Liver (tissue), 9 donors: Measurements from ENCODE around the gene CCNE1. TPM values are rescaled to one million over a fixed set of nuclear protein-coding genes. Genes with fewer than 3 reads are reported as not detected.
"Not testable (repeated sequence)": the region's sequence is repeated elsewhere in the genome, so short reads cannot be mapped to it uniquely, and the experiment has no call there.

ENCODE experiments used
- DNase-seq: peaks from one replicate; pipeline ENCODE4 v3.0.0-alpha.2; 2017; ENCODE audit warnings: low spot score
- H3K27ac ChIP-seq, 2 donors: one replicate each; pipeline ENCODE4 v1.7.0; 2013; ENCODE audit warnings: inconsistent platforms in 2 of 2, low read length in 2 of 2, control low read depth in 1 of 2, low read depth in 1 of 2, mild to moderate bottlenecking in 1 of 2
- H3K27me3 ChIP-seq, 4 donors: one replicate each; pipeline versions ENCODE4 v1.6.1 to v1.7.0; 2013; ENCODE audit warnings: low read length in 3 of 4, inconsistent platforms in 1 of 4, mild to moderate bottlenecking in 1 of 4, moderate library complexity in 1 of 4; ENCODE audit not compliant: control insufficient read depth in 4 of 4, insufficient read depth in 4 of 4
- H3K36me3 ChIP-seq, 4 donors: one replicate each; pipeline versions ENCODE4 v1.6.1 to v1.7.0; 2013; ENCODE audit warnings: low read length in 3 of 4, mild to moderate bottlenecking in 3 of 4, low read depth in 1 of 4, moderate library complexity in 1 of 4; ENCODE audit not compliant: control insufficient read depth in 4 of 4, insufficient read depth in 3 of 4
- H3K4me1 ChIP-seq, 4 donors: one replicate each; pipeline versions ENCODE4 v1.6.1 to v1.7.0; 2013; ENCODE audit warnings: low read length in 3 of 4, mild to moderate bottlenecking in 3 of 4, moderate library complexity in 1 of 4; ENCODE audit not compliant: control insufficient read depth in 4 of 4, insufficient read depth in 4 of 4
- H3K4me3 ChIP-seq, 3 donors: one replicate each; pipeline versions ENCODE4 v1.6.1 to v1.7.0; 2013; ENCODE audit warnings: low read length in 3 of 3, control low read depth in 1 of 3, low read depth in 1 of 3, mild to moderate bottlenecking in 1 of 3
- H3K9ac ChIP-seq, 2 donors: one replicate each; pipeline ENCODE4 v1.7.0; 2013; ENCODE audit warnings: low read length in 2 of 2, mild to moderate bottlenecking in 2 of 2, moderate library complexity in 2 of 2, control low read depth in 1 of 2, low read depth in 1 of 2
- H3K9me3 ChIP-seq, 4 donors: one replicate each; pipeline versions ENCODE4 v1.6.1 to v1.7.0; 2013; ENCODE audit warnings: low read length in 3 of 4; ENCODE audit not compliant: control insufficient read depth in 4 of 4
- EGR1 ChIP-seq, 2 donors: IDR thresholded peaks; 2 replicates each; pipeline ENCODE4 v1.6.1; 2016 to 2018; ENCODE audit warnings: antibody characterized with exemption in 2 of 2, low read depth in 2 of 2
- FOXA1 ChIP-seq: IDR thresholded peaks from 2 replicates; pipeline ENCODE4 v1.6.1; 2016; ENCODE audit warnings: antibody characterized with exemption
- FOXA2 ChIP-seq: IDR thresholded peaks from 2 replicates; pipeline ENCODE4 v1.6.1; 2016; ENCODE audit warnings: antibody characterized with exemption
- GABPA ChIP-seq, 2 donors: IDR thresholded peaks in 1 of 2; conservative IDR thresholded peaks in 1 of 2; 2 replicates each; pipeline ENCODE4 v1.6.1; 2016; ENCODE audit warnings: antibody characterized with exemption in 2 of 2, mild to moderate bottlenecking in 1 of 2, moderate library complexity in 1 of 2
- HNF4A ChIP-seq, 2 donors: conservative IDR thresholded peaks; 2 replicates each; pipeline ENCODE4 v1.6.1; 2016; ENCODE audit warnings: antibody characterized with exemption in 2 of 2, mild to moderate bottlenecking in 2 of 2
- HNF4G ChIP-seq: IDR thresholded peaks from 2 replicates; pipeline ENCODE4 v1.6.1; 2016; ENCODE audit warnings: antibody characterized with exemption
- JUND ChIP-seq, 2 donors: IDR thresholded peaks; 2 replicates each; pipeline ENCODE4 v1.6.1; 2016; ENCODE audit warnings: antibody characterized with exemption in 2 of 2
- NR2F2 ChIP-seq: IDR thresholded peaks from 2 replicates; pipeline ENCODE4 v1.6.1; 2016; ENCODE audit warnings: antibody characterized with exemption
- RAD21 ChIP-seq, 2 donors: IDR thresholded peaks; 2 replicates each; pipeline ENCODE4 v1.6.1; 2016; ENCODE audit warnings: antibody characterized with exemption in 2 of 2, mild to moderate bottlenecking in 2 of 2
- RXRA ChIP-seq, 2 donors: IDR thresholded peaks; 2 replicates each; pipeline ENCODE4 v1.6.1; 2017 to 2018; ENCODE audit warnings: antibody characterized with exemption in 2 of 2, mild to moderate bottlenecking in 1 of 2
- SP1 ChIP-seq: IDR thresholded peaks from 2 replicates; pipeline ENCODE4 v1.6.1; 2018; ENCODE audit warnings: antibody characterized with exemption, mild to moderate bottlenecking
- TAF1 ChIP-seq: conservative IDR thresholded peaks from 2 replicates; pipeline ENCODE4 v1.6.1; 2016; ENCODE audit warnings: antibody characterized with exemption, mild to moderate bottlenecking
- YY1 ChIP-seq: IDR thresholded peaks from 2 replicates; pipeline ENCODE4 v1.6.1; 2016; ENCODE audit warnings: antibody characterized with exemption, mild to moderate bottlenecking
- WGBS: extraction: QIAGEN DNeasy Blood & Tissue Kit; methylation state at CpG from one replicate; pipeline ENCODE4 v1.1.7; 2013; 5-methylcytosine and 5-hydroxymethylcytosine counted together
- polyA plus RNA-seq, 2 donors: library from polyadenylated mRNA; stranded (reverse) in 1 of 2; unstranded in 1 of 2; fragments of 200-250 nt in 1 of 2; fragments of >200 nt in 1 of 2; fragmentation: Nextera tagmentation in 1 of 2; extraction: Ambion mirVana in 1 of 2; gene quantifications; one replicate each; pipeline versions ENCODE4 v1.2.1 to v1.2.3, GENCODE V29; 2013 to 2015
- total RNA-seq, 2 donors: library from RNA; depleted of rRNA; stranded (reverse); fragments of >200 nt; gene quantifications; one replicate each; pipeline ENCODE4 v1.2.3, GENCODE V29; 2014
- TF ChIP-seq, protein P1 (sequence below): fragments of 150-350 bp; IDR thresholded peaks from 2 replicates; pipeline ENCODE4 v1.5.1; 2017; ENCODE audit warnings: improper control_type of control experiment, low read depth, low read length; ENCODE audit not compliant: missing input control
- TF ChIP-seq, protein P2 (sequence below): IDR thresholded peaks from 2 replicates; pipeline ENCODE4 v1.6.1; 2016; ENCODE audit warnings: antibody characterized with exemption
- TF ChIP-seq, protein P3 (sequence below): IDR thresholded peaks from 2 replicates; pipeline ENCODE4 v1.6.1; 2016; ENCODE audit warnings: antibody characterized with exemption, mild to moderate bottlenecking
- TF ChIP-seq, protein P4 (sequence below): IDR thresholded peaks from 2 replicates; pipeline ENCODE4 v1.6.1; 2016; ENCODE audit warnings: antibody characterized with exemption
- TF ChIP-seq, protein P5 (sequence below): IDR thresholded peaks from 2 replicates; pipeline ENCODE4 v1.6.1; 2016; ENCODE audit warnings: antibody characterized with exemption
- donor health status: healthy.
- donor health status: healthy.
- donor health status: healthy.
- donor health status: healthy.
- donor health status: healthy.

CCNE1 gene
- total and polyA plus RNA-seq, 4 donors, result 0.32 to 19.5 (median 0.79) TPM

DNA sequence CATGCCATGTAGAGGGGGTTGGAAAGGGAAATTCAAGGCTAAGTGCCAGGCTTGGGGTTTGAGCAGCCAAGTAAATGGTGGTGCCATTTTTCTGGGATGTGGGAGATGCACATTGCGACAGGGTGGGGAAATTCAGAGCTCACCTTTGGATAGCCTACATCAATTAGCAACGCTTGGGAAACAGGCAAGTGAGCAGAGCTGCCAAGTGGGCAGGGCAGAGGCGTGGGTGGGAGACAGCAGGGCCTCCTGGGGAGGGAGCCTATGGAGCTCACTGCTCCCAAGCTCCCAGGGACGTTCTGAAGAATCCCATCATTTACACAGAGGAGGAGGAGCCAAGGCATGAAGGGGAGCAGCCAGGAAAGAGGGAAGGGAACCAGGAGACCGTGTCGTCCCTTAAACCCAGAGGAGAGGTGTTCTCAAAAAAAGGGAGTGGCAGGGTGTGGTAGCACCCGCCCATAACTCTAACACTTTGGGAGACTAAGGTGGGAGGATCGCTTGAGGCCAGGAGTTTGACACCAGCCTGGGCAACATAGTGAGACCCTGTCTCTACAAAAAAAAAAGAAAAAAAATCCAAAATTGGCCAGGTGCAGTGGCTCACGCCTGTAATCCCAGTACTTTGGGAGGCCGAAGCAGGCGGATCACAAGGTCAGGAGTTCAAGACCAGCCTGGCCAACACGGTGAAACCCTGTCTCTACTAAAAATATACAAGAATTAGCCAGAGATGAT lies 11.5 kb upstream of the CCNE1 start:
- Histone ChIP-seq H3K4me3 (no peak overlapping the region), H3K4me1 (no peaks in the 10 kb centered on the region), H3K9ac (no peak overlapping the region), H3K36me3 (no peaks in the 10 kb centered on the region), H3K9me3 (no peaks in the 10 kb centered on the region), H3K27ac (no peak overlapping the region), H3K27me3 (no peaks in the 10 kb centered on the region)
- 68% methylated on average over 12 of the region's 12 CpGs for WGBS
- no peak for DNase-seq
- TF ChIP-seq JUND (IDR thresholded peaks at IDR 0.05) (no peak), TAF1 (no peak), EGR1 (IDR thresholded peaks at IDR 0.05; ENCODE audit: low read depth in 2 of 2) (no peak), SP1 (no peak), RXRA (IDR thresholded peaks at IDR 0.05) (no peak), RAD21 (IDR thresholded peaks at IDR 0.05) (no peak), HNF4G (no peak), FOXA2 (no peak), NR2F2 (no peak), GABPA (IDR thresholded peaks at IDR 0.05 in 1 of 2, conservative IDR thresholded peaks at IDR 0.05 in 1 of 2) (no peak), HNF4A (conservative IDR thresholded peaks at IDR 0.05) (no peak), FOXA1 (no peak), YY1 (no peak)
- TF ChIP-seq, protein P1, sequence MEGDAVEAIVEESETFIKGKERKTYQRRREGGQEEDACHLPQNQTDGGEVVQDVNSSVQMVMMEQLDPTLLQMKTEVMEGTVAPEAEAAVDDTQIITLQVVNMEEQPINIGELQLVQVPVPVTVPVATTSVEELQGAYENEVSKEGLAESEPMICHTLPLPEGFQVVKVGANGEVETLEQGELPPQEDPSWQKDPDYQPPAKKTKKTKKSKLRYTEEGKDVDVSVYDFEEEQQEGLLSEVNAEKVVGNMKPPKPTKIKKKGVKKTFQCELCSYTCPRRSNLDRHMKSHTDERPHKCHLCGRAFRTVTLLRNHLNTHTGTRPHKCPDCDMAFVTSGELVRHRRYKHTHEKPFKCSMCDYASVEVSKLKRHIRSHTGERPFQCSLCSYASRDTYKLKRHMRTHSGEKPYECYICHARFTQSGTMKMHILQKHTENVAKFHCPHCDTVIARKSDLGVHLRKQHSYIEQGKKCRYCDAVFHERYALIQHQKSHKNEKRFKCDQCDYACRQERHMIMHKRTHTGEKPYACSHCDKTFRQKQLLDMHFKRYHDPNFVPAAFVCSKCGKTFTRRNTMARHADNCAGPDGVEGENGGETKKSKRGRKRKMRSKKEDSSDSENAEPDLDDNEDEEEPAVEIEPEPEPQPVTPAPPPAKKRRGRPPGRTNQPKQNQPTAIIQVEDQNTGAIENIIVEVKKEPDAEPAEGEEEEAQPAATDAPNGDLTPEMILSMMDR, result no peak
- TF ChIP-seq, protein P2, sequence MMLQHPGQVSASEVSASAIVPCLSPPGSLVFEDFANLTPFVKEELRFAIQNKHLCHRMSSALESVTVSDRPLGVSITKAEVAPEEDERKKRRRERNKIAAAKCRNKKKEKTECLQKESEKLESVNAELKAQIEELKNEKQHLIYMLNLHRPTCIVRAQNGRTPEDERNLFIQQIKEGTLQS, result no peak
- TF ChIP-seq, protein P3, sequence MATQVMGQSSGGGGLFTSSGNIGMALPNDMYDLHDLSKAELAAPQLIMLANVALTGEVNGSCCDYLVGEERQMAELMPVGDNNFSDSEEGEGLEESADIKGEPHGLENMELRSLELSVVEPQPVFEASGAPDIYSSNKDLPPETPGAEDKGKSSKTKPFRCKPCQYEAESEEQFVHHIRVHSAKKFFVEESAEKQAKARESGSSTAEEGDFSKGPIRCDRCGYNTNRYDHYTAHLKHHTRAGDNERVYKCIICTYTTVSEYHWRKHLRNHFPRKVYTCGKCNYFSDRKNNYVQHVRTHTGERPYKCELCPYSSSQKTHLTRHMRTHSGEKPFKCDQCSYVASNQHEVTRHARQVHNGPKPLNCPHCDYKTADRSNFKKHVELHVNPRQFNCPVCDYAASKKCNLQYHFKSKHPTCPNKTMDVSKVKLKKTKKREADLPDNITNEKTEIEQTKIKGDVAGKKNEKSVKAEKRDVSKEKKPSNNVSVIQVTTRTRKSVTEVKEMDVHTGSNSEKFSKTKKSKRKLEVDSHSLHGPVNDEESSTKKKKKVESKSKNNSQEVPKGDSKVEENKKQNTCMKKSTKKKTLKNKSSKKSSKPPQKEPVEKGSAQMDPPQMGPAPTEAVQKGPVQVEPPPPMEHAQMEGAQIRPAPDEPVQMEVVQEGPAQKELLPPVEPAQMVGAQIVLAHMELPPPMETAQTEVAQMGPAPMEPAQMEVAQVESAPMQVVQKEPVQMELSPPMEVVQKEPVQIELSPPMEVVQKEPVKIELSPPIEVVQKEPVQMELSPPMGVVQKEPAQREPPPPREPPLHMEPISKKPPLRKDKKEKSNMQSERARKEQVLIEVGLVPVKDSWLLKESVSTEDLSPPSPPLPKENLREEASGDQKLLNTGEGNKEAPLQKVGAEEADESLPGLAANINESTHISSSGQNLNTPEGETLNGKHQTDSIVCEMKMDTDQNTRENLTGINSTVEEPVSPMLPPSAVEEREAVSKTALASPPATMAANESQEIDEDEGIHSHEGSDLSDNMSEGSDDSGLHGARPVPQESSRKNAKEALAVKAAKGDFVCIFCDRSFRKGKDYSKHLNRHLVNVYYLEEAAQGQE, result no peak
- TF ChIP-seq, protein P4, sequence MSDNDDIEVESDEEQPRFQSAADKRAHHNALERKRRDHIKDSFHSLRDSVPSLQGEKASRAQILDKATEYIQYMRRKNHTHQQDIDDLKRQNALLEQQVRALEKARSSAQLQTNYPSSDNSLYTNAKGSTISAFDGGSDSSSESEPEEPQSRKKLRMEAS, result no peak
- TF ChIP-seq, protein P5, sequence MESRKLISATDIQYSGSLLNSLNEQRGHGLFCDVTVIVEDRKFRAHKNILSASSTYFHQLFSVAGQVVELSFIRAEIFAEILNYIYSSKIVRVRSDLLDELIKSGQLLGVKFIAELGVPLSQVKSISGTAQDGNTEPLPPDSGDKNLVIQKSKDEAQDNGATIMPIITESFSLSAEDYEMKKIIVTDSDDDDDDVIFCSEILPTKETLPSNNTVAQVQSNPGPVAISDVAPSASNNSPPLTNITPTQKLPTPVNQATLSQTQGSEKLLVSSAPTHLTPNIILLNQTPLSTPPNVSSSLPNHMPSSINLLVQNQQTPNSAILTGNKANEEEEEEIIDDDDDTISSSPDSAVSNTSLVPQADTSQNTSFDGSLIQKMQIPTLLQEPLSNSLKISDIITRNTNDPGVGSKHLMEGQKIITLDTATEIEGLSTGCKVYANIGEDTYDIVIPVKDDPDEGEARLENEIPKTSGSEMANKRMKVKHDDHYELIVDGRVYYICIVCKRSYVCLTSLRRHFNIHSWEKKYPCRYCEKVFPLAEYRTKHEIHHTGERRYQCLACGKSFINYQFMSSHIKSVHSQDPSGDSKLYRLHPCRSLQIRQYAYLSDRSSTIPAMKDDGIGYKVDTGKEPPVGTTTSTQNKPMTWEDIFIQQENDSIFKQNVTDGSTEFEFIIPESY, result no peak

DNA sequence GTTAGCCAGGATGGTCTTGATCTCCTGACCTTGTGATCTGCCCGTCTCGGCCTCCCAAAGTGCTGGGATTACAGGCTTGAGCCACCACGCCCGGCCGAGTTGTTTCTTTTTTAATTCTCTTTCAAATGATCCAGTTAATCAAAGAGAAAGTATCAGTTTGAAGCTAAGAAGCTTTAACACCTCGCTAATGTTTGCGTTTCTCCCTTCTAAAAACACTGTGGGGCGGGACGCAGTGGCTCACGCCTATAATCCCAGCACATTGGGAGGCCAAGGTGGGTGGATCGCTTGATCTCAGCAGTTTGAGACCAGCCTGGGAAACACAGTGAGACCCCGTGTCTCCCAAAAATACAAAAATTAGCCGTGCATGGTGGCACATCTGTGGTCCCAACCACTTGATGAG lies 7.8 kb upstream of the CCNE1 start:
- H3K4me1 ChIP-seq, H3K27me3 ChIP-seq, H3K4me3 ChIP-seq, H3K36me3 ChIP-seq, H3K9ac ChIP-seq, DNase-seq, H3K27ac ChIP-seq, H3K9me3 ChIP-seq: not testable (repeated sequence)
- WGBS, result 93% methylated on average over 13 of the region's 13 CpGs
